PC-9 (cell line): Measurements from ENCODE around the gene DSC1. TPM values are rescaled to one million over a fixed set of nuclear protein-coding genes. Genes with fewer than 3 reads are reported as not detected.

Experiments used
- BruUV-seq: library from RNA; stranded (reverse); fragments of 400-500 nt; replicated peaks from 2 replicates; lab custom pipeline; 2021; lab: Mats Ljungman, UMichigan
- CTCF ChIA-PET: fragments of 300-600 bp; sonication (Branson Sonifier 250); formaldehyde crosslinking; loops from one replicate; lab custom pipeline; 2022; ENCODE audit warnings: antibody characterized with exemption; lab: Charles Lee
- POLR2A ChIA-PET: fragments of 300-600 bp; sonication (Branson Sonifier 250); formaldehyde crosslinking; loops from one replicate; lab custom pipeline; 2022; ENCODE audit warnings: antibody characterized with exemption; ENCODE audit not compliant: unreplicated experiment; lab: Charles Lee
- DNase-seq, 2 experiments: peaks; one replicate each; pipeline versions ENCODE4 v3.0.0 to v3.0.0-alpha.2; 2015 to 2022; ENCODE audit warnings: mixed read lengths in 1 of 2
- H2AFZ ChIP-seq: fragments of 200-600 bp; sonication (generic); 2 replicates; pipeline ENCODE4 v1.8.1; 2017; ENCODE audit warnings: antibody characterized with exemption
- H3F3A ChIP-seq: fragments of 200-600 bp; sonication (generic); 2 replicates; pipeline ENCODE4 v1.8.1; 2017; ENCODE audit warnings: antibody characterized with exemption, mild to moderate bottlenecking, low read depth; ENCODE audit not compliant: insufficient read depth
- H3K27ac ChIP-seq: fragments of 200-600 bp; sonication (generic); 2 replicates; pipeline ENCODE4 v1.6.1; 2016; ENCODE audit warnings: mixed run types
- H3K27me3 ChIP-seq: fragments of 200-600 bp; sonication (generic); 2 replicates; pipeline ENCODE4 v1.6.1; 2016; ENCODE audit warnings: low read depth, mixed run types; ENCODE audit not compliant: insufficient read depth
- H3K36me3 ChIP-seq: fragments of 200-600 bp; sonication (generic); 2 replicates; pipeline ENCODE4 v1.6.1; 2016; ENCODE audit warnings: low read depth, mixed run types
- H3K4me1 ChIP-seq: fragments of 200-600 bp; sonication (generic); replicated peaks from 2 replicates; pipeline ENCODE4 v1.6.1; 2016; ENCODE audit warnings: mixed run types; ENCODE audit not compliant: insufficient read depth
- H3K4me2 ChIP-seq: fragments of 200-600 bp; sonication (generic); 2 replicates; pipeline ENCODE4 v1.6.1; 2017; ENCODE audit warnings: mixed run types
- H3K4me3 ChIP-seq: fragments of 200-600 bp; sonication (generic); 2 replicates; pipeline ENCODE4 v1.6.1; 2016; ENCODE audit warnings: mixed run types
- H3K79me2 ChIP-seq: fragments of 200-600 bp; sonication (generic); 2 replicates; pipeline ENCODE4 v1.6.1; 2017; ENCODE audit warnings: low read depth, mixed run types
- H3K9me2 ChIP-seq: fragments of 200-600 bp; sonication (generic); 2 replicates; pipeline ENCODE4 v1.8.1; 2017; ENCODE audit warnings: mild to moderate bottlenecking; ENCODE audit not compliant: insufficient read depth
- H3K9me3 ChIP-seq: fragments of 200-600 bp; sonication (generic); 2 replicates; pipeline ENCODE4 v1.8.1; 2016; ENCODE audit warnings: low read depth; ENCODE audit not compliant: insufficient read depth
- H4K20me1 ChIP-seq: fragments of 200-600 bp; sonication (generic); 2 replicates; pipeline ENCODE4 v1.8.1; 2017; ENCODE audit not compliant: insufficient read depth
- EZH2 ChIP-seq: fragments of 200-600 bp; sonication (generic); IDR thresholded peaks from 2 replicates; pipeline ENCODE4 v1.8.0; 2017; ENCODE audit warnings: antibody characterized with exemption, low read depth
- intact Hi-C: fragments of 100-400 bp; cut with micrococcal nuclease; formaldehyde crosslinking; loops from one replicate; pipeline ENCODE4 v1.10.0; 2022; ENCODE audit not compliant: unreplicated experiment
- total RNA-seq: library from RNA; stranded (reverse); gene quantifications from 2 replicates; pipeline ENCODE4 v1.2.3, GENCODE V29; 2021
- TF ChIP-seq, protein P1 (sequence below): fragments of 200-600 bp; sonication (generic); conservative IDR thresholded peaks from 2 replicates; pipeline ENCODE4 v1.6.1; 2017; ENCODE audit warnings: mixed run types, antibody characterized with exemption, mild to moderate bottlenecking, moderate library complexity

DSC1 gene
- total RNA-seq, 1 experiment from 2014 or later: 0.09 TPM

DNA sequence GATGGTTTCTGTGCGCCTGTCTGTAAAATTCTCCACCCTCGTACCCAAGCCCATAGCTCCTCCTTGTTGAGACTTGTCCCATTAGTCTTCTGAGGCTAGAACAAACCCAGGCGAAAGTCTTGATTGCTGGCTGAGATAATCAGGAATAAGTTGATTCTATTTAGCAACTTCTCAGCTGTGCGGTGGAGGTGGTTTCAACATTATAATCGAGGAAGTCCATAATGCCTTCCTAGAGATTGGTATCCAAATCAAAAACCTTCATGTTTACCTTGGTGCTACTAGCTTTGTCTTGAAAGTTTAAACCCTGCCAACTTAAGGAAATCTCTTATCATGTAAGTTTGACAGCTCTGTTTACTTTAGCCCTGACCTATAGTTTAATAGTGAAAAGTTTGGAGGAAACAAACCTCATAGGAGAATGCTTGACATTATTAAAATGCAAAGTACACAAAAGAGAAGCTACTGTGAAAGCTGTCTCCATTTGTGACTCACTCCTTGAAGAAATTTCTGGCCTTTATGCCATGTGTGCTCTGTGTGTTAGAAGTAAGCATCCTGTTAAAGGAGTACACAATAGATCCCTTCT, 36.6 kb upstream of the DSC1 start:
- H2AFZ ChIP-seq: no peak overlapping the region

GRCh38 chr18:31197676-31198075, 35.0 kb upstream of the DSC1 start:
- BruUV-seq: no TSS peak
- Histone ChIP-seq H3K27ac (no peak overlapping the region), H4K20me1 (no peaks in the 10 kb centered on the region), H3K4me3 (no peak overlapping the region), H3K4me2 (peak overlapping the region; percentile 5), H2AFZ (no peak overlapping the region), H3K36me3 (no peaks in the 10 kb centered on the region), H3K79me2 (no peaks in the 10 kb centered on the region), H3F3A (peaks cover 12% of the 10 kb centered on the region; the same call in 1 of the 2 replicates), H3K9me3 (no peaks in the 10 kb centered on the region), H3K4me1 (peaks cover 29% of the 10 kb centered on the region), H3K27me3 (no peaks in the 10 kb centered on the region), H3K9me2 (no peaks in the 10 kb centered on the region)
- ChIA-PET POLR2A (no interaction called here), CTCF (no interaction called here)
- DNase-seq: peak in 1 of 2 experiments; percentile 50
- intact Hi-C loops: loop anchor here (2.0 kb wide), 2 partner anchors 41 to 97 kb away; no protein-coding TSS in a partner anchor
- no peak for TF ChIP-seq EZH2
- TF ChIP-seq, protein P1, sequence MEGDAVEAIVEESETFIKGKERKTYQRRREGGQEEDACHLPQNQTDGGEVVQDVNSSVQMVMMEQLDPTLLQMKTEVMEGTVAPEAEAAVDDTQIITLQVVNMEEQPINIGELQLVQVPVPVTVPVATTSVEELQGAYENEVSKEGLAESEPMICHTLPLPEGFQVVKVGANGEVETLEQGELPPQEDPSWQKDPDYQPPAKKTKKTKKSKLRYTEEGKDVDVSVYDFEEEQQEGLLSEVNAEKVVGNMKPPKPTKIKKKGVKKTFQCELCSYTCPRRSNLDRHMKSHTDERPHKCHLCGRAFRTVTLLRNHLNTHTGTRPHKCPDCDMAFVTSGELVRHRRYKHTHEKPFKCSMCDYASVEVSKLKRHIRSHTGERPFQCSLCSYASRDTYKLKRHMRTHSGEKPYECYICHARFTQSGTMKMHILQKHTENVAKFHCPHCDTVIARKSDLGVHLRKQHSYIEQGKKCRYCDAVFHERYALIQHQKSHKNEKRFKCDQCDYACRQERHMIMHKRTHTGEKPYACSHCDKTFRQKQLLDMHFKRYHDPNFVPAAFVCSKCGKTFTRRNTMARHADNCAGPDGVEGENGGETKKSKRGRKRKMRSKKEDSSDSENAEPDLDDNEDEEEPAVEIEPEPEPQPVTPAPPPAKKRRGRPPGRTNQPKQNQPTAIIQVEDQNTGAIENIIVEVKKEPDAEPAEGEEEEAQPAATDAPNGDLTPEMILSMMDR: no peak

More for the DNA sequence above, 36.6 kb upstream of the DSC1 start:
- Histone ChIP-seq H3K4me3 (no peak overlapping the region), H3F3A (peaks cover 12% of the 10 kb centered on the region; the same call in 1 of the 2 replicates), H3K27ac (peak overlapping the region; percentile 9), H3K27me3 (no peaks in the 10 kb centered on the region), H3K4me2 (peak overlapping the region; percentile 27), H3K9me2 (no peaks in the 10 kb centered on the region), H3K9me3 (no peaks in the 10 kb centered on the region), H3K4me1 (peaks cover 25% of the 10 kb centered on the region), H3K79me2 (no peaks in the 10 kb centered on the region), H3K36me3 (no peaks in the 10 kb centered on the region), H4K20me1 (no peaks in the 10 kb centered on the region)
- DNase-seq: peak in 1 of 2 experiments; percentile 94
- no TSS peak for BruUV-seq
- TF ChIP-seq, protein P1: no peak
- no peak for TF ChIP-seq EZH2
- ChIA-PET POLR2A (interaction anchor here (0.7 kb wide), 2 partner anchors 100 to 1008 kb away, joined by 3 to 10 read pairs; no protein-coding TSS in a partner anchor), CTCF (interaction anchor here (0.5 to 0.6 kb wide), 2 partner anchors 43 to 135 kb away, joined by 3 to 13 read pairs; no protein-coding TSS in a partner anchor)
- intact Hi-C loops: loop anchor here (2.0 kb wide), 2 partner anchors 42 to 98 kb away; no protein-coding TSS in a partner anchor

- CTCF ChIA-PET: no interaction called here
- Histone ChIP-seq H3K79me2 (no peaks in the 10 kb centered on the region), H4K20me1 (no peaks in the 10 kb centered on the region)
These were observed 32.4 kb upstream of the DSC1 start for GRCh38 chr18:31195063-31195462.

More at GRCh38 chr18:31195063-31195462, 32.4 kb upstream of the DSC1 start:
- H3K27me3 ChIP-seq: no peaks in the 10 kb centered on the region
- H3F3A ChIP-seq: peaks cover 12% of the 10 kb centered on the region; the same call in 1 of the 2 replicates
- no peak for TF ChIP-seq EZH2
- TF ChIP-seq, protein P1: no peak
- no peaks in the 10 kb centered on the region for H3K36me3 ChIP-seq
- H3K4me1 ChIP-seq: peaks cover 47% of the 10 kb centered on the region
- POLR2A ChIA-PET: no interaction called here
- intact Hi-C loops: no loop called here
- no peaks in the 10 kb centered on the region for H3K9me3 ChIP-seq
- H3K4me3 ChIP-seq: no peak overlapping the region
- no peak overlapping the region for H3K27ac ChIP-seq
- H3K9me2 ChIP-seq: no peaks in the 10 kb centered on the region
- no peak for DNase-seq
- no peak overlapping the region for H3K4me2 ChIP-seq
- H2AFZ ChIP-seq: no peak overlapping the region
- no TSS peak for BruUV-seq
